IPS-18c (cell line): Measurements from ENCODE around the gene ATP8A2.

ENCODE experiments used
- H3K4me3 ChIP-seq: 2 replicates; pipeline ENCODE4 v1.7.0; 2013; ENCODE audit warnings: low read depth, mild to moderate bottlenecking, low read length, moderate library complexity; ENCODE audit not compliant: insufficient read depth
- H3K9me3 ChIP-seq: one replicate; pipeline ENCODE4 v1.6.1; 2013; ENCODE audit warnings: mild to moderate bottlenecking, low read length, moderate library complexity; ENCODE audit not compliant: control insufficient read depth, insufficient read depth

Gene ATP8A2

DNA sequence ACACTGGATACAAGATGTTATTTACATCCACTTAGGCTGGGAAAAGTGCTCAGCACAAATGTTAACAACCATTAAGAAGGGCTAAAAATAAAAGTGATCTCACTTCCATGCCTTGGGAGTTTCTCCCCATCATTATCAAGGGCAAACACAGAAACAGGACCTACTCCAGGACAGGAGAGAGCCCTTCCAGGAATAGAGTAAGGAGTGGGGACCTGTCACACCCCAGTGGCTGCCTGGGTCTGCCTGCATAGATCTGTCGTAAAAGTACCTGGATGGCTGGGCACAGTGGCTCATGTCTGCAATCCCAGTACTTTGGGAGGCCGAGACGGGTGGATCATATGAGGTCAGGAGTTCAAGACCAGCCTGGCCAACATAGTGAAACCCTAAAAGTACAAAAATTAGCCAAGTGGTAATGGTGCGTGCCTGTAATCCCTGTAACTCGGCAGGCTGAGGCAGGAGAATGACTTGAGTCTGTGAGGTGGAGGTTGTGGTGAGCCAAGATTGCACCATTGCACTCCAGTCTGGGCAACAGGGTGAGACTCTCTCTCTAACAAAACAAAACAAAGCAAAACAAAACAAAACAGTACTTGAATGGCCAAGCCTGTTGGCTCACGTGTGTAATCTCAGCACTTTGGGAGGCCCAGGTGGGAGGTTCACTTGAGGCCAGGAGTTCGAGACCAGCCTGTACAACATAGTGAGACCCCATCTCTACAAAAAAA lies 5.6 kb downstream of the ATP8A2 start:
- Histone ChIP-seq H3K9me3 (no peaks in the 10 kb centered on the region), H3K4me3 (no peak overlapping the region)

- no peaks in the 10 kb centered on the region for H3K9me3 ChIP-seq
- no peak overlapping the region for H3K4me3 ChIP-seq
These were observed 6.8 kb downstream of the ATP8A2 start for GRCh38 chr13:25378528-25378927.

- Histone ChIP-seq H3K9me3 (no peaks in the 10 kb centered on the region), H3K4me3 (no peak overlapping the region)
These were observed 7.2 kb downstream of the ATP8A2 start for GRCh38 chr13:25379011-25379410.

GRCh38 chr13:25380082-25380481 lies 8.3 kb downstream of the ATP8A2 start:
- Histone ChIP-seq H3K4me3 (no peak overlapping the region), H3K9me3 (no peaks in the 10 kb centered on the region)

DNA sequence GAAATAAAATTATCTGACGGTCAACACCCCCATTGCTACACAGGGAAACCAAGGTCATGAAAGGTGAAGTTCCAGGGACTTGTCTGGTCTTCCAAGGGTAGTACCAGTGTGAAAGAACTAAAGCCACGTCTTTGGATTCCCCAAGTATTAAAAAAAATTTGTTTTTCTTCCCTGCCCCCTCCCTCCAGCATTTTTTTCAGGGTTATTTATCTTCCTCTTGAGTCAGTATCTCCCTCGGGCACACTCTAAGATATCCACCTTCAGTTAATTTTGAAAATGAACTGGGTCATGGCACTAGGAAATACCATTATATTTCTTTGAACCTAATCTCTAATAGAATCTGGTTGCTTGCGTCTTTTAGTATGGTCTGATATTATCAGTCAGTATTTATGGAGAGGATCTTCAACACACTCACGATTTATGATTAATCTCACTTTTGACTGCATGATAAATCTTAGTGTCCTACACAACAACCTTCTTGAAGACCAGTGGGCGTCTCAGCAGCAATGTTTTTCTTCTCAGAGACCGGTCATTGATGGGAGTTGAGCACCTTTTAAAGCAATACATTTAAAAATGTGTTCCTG lies 9.1 kb downstream of the ATP8A2 start:
- no peaks in the 10 kb centered on the region for H3K9me3 ChIP-seq
- no peak overlapping the region for H3K4me3 ChIP-seq

DNA sequence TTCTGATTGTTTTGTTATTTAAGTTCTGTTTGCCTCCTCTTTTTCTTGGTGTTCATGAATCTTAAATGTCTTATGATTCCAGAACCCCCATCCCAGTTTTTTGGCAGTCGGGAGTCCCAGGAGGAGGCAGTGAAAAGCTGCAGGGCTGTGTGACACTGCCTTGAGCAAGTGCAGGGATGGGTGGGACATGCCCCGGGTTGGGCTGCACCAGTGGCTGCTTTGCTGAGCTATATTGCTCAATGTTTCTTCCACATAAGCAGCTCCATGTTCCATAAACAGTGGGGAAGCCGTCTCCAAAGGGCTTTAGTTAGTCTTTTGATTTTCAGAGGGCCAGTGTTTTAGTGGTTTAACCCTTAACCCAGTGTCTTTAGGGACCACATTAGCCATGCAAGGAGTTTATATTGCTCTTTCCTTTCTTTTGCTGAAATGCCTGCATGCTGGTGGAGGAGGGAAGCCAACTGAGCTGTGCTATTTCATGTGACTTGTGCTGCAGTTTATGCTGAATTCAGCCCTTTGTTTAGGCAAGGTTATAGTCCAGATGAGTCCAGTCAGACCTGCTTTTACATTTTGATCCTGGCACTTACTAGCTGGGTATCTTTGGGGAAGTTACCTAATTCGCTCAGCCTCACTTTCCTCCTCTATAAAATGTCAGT lies 13.1 kb downstream of the ATP8A2 start:
- no peak overlapping the region for H3K4me3 ChIP-seq
- peaks cover 3% of the 10 kb centered on the region for H3K9me3 ChIP-seq

GRCh38 chr13:25391932-25392331 lies 20.2 kb downstream of the ATP8A2 start:
- Histone ChIP-seq H3K9me3 (peaks cover 3% of the 10 kb centered on the region), H3K4me3 (no peak overlapping the region)

- H3K4me3 ChIP-seq = no peak overlapping the region
- no peaks in the 10 kb centered on the region for H3K9me3 ChIP-seq
These were observed 22.8 kb downstream of the ATP8A2 start for GRCh38 chr13:25394402-25395060.

DNA sequence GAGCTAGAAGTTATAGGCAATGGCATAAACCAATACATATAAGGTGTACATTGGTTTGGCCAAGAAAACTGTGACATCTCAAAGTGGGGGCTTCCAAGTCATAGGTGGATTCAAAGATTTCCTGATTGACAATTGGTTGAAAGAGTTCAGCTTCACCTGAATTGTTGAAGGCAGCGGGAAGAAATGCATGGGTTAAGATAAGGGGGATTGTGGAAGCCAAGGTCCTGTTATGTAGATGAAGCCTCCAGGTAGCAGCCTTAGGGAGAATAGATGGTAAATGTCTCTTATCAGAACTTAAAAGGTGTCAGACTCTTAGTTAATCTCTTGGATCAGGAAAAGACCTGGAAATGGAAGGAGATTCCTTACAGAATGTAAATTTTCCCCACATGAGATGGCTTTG lies 26.0 kb downstream of the ATP8A2 start:
- H3K4me3 ChIP-seq = no peak overlapping the region
- no peaks in the 10 kb centered on the region for H3K9me3 ChIP-seq

GRCh38 chr13:25400925-25401324 lies 29.2 kb downstream of the ATP8A2 start:
- H3K4me3 ChIP-seq = no peak overlapping the region

GRCh38 chr13:25401958-25402357 lies 30.2 kb downstream of the ATP8A2 start:
- H3K9me3 ChIP-seq = no peaks in the 10 kb centered on the region
- no peak overlapping the region for H3K4me3 ChIP-seq

More at GRCh38 chr13:25400925-25401324, 29.2 kb downstream of the ATP8A2 start:
- no peaks in the 10 kb centered on the region for H3K9me3 ChIP-seq

DNA sequence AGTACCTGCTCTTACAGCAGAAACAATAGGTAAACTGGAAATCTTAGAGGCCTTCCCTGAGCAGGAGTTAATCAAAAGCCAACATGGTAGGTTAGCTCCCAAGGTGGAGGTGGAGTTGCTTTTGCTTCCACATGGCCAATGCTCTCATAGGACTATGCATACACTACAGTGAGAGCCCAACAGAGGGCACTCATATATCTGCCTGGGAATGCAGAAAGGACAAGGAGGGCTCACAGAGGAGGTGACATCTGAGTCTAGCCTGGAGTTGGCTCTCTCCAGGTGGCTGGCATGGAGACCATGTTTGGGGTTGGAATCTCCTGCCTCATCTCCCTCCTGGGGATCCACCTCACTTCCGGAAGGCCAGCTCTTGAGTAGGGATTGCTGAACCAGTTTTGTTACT lies 34.6 kb downstream of the ATP8A2 start:
- H3K4me3 ChIP-seq = no peak overlapping the region
- H3K9me3 ChIP-seq = no peaks in the 10 kb centered on the region

- H3K4me3 ChIP-seq = no peak overlapping the region
- no peaks in the 10 kb centered on the region for H3K9me3 ChIP-seq
These were observed 38.2 kb downstream of the ATP8A2 start for GRCh38 chr13:25409938-25410337.

- Histone ChIP-seq H3K9me3 (no peaks in the 10 kb centered on the region), H3K4me3 (no peak overlapping the region)
These were observed 43.5 kb downstream of the ATP8A2 start for GRCh38 chr13:25415241-25415640.

GRCh38 chr13:25417535-25417934 lies 45.8 kb downstream of the ATP8A2 start:
- H3K9me3 ChIP-seq = no peaks in the 10 kb centered on the region
- H3K4me3 ChIP-seq = no peak overlapping the region

GRCh38 chr13:25420161-25420560 lies 48.4 kb downstream of the ATP8A2 start:
- H3K9me3 ChIP-seq = no peaks in the 10 kb centered on the region
- H3K4me3 ChIP-seq = no peak overlapping the region

DNA sequence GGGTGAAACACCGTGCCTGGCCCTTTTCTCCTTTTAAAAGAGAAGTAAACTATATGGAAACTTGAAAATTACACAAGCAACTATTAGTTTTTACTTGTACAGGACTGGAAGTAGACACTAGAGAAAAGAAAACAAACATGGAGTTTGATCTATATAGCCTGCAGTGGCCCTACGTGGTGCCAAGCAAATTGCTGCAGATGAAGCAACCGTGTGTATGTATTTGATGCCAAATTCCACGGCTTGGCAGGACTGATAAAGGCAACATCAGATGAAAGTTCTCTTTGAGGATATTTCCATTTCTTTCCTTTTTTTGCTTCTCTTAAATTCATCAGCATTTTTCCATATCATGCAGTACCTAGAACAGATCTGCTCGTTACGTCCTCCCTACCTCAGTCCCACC lies 49.8 kb downstream of the ATP8A2 start:
- H3K4me3 ChIP-seq = no peak overlapping the region
- H3K9me3 ChIP-seq = no peaks in the 10 kb centered on the region

- peaks cover 2% of the 10 kb centered on the region for H3K9me3 ChIP-seq
- no peak overlapping the region for H3K4me3 ChIP-seq
These were observed 50.4 kb downstream of the ATP8A2 start for GRCh38 chr13:25422153-25422552.
